Psoas muscle (tissue), 8 donors: Measurements from ENCODE around the gene PCBP2. TPM values are rescaled to one million over a fixed set of nuclear protein-coding genes. Genes with fewer than 3 reads are reported as not detected.
"Not testable (repeated sequence)": the region's sequence is repeated elsewhere in the genome, so short reads cannot be mapped to it uniquely, and the experiment has no call there.

ENCODE experiments used
- ATAC-seq, 4 donors: fragments of 200-7000 bp; cut with Tn5 transposase; one replicate each; pipeline ENCODE4 v1.9.1; 2020; ENCODE audit warnings: moderate library complexity in 3 of 4, mild to moderate bottlenecking in 2 of 4
- DNase-seq, 2 donors: peaks; one replicate each; pipeline ENCODE4 v3.0.0-alpha.2; 2020
- H3K27ac ChIP-seq: fragments of 200-600 bp; one replicate; pipeline ENCODE4 v1.8.0; 2022
- H3K27me3 ChIP-seq, 3 donors: fragments of 200-600 bp in 1 of 3; one replicate each; pipeline versions ENCODE4 v1.6.1 to v1.8.0; 2013 to 2022; ENCODE audit warnings: low read length in 2 of 3, mild to moderate bottlenecking in 2 of 3, moderate library complexity in 1 of 3; ENCODE audit not compliant: insufficient read depth in 3 of 3
- H3K36me3 ChIP-seq, 2 donors: fragments of 200-600 bp in 1 of 2; one replicate each; pipeline versions ENCODE4 v1.6.1 to v1.8.0; 2013 to 2022; ENCODE audit warnings: low read depth in 1 of 2, mild to moderate bottlenecking in 1 of 2, moderate library complexity in 1 of 2; ENCODE audit not compliant: insufficient read depth in 1 of 2
- H3K4me1 ChIP-seq: fragments of 200-600 bp; one replicate; pipeline ENCODE4 v1.8.0; 2022
- H3K4me3 ChIP-seq: fragments of 200-600 bp; one replicate; pipeline ENCODE4 v1.8.0; 2022; ENCODE audit warnings: mild to moderate bottlenecking
- H3K9me3 ChIP-seq: fragments of 200-600 bp; one replicate; pipeline ENCODE4 v1.8.0; 2022
- WGBS, 3 donors: extraction: QIAGEN DNeasy Blood & Tissue Kit; methylation state at CpG; one replicate each; pipeline versions ENCODE4 v1.1.6 to v1.1.7; 2013; 5-methylcytosine and 5-hydroxymethylcytosine counted together
- intact Hi-C, 2 donors: fragments of 100-400 bp; cut with DNase I; formaldehyde crosslinking; loops; one replicate each; pipeline versions ENCODE4 v1.11.0 to v1.14.2; 2022
- polyA plus RNA-seq, 3 donors: library from polyadenylated mRNA; stranded (reverse); fragments of 200-250 nt; gene quantifications; one replicate each; pipeline ENCODE4 v1.2.3, GENCODE V29; 2013
- total RNA-seq, 4 donors: library from RNA; stranded (reverse); fragmentation: NEBNext Ultra II Directional in 2 of 4; extraction: Animal tissue kit (Norgen Biotek cat#: 25700) in 2 of 4; gene quantifications; one replicate each; pipeline versions ENCODE4 v1.2.1 to v1.2.4, GENCODE V29; 2021 to 2023
- TF ChIP-seq, protein P1 (sequence below): fragments of 200-600 bp; IDR thresholded peaks from one replicate; pipeline ENCODE4 v1.8.0; 2022; ENCODE audit warnings: antibody characterized with exemption
- donor health status: healthy with polysubstance abuse.
- donor health status: DM: no; HTN: no; CAD: no; lungs with moderate emphysema.
- donor health status: Bipolar disorder and iron deficiency.
- donor health status: healthy.
- donor health status: DM: yes; HTN: yes; CAD: no.
- donor health status: DM: no; HTN: no; CAD: no.
- donor health status: DM: no; HTN: no; CAD: no.
- donor health status: DM: yes; HTN: yes; CAD: no.

The PCBP2 gene
- total and polyA plus RNA-seq, 7 donors: 254 to 507 (median 412) TPM

DNA sequence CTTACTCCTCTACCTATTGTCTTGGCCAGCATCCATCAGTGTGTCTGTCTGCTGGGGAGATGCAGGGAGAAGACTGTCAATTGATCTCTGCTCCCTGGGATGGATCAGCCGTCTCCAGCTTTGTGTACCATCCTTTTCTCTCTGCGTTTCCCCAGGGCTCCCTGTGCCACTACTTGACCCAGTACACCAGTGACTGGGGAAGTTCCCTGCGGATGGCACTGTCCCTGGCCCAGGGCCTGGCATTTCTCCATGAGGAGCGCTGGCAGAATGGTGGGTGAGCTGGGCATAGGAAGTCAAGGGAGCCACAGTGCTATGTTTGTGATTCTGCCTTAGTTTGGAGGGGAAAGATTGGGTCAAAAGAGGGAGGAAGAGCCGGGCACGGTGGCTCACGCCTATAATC, 23.2 kb upstream of the PCBP2 start:
- H3K4me1 ChIP-seq: peaks cover 4% of the 10 kb centered on the region
- 86 to 87% (median 86%) methylated on average over 7 of the region's 7 CpGs for WGBS, 3 donors
- no peak overlapping the region for H3K4me3 ChIP-seq
- no peak overlapping the region for H3K27ac ChIP-seq
- TF ChIP-seq, protein P1, sequence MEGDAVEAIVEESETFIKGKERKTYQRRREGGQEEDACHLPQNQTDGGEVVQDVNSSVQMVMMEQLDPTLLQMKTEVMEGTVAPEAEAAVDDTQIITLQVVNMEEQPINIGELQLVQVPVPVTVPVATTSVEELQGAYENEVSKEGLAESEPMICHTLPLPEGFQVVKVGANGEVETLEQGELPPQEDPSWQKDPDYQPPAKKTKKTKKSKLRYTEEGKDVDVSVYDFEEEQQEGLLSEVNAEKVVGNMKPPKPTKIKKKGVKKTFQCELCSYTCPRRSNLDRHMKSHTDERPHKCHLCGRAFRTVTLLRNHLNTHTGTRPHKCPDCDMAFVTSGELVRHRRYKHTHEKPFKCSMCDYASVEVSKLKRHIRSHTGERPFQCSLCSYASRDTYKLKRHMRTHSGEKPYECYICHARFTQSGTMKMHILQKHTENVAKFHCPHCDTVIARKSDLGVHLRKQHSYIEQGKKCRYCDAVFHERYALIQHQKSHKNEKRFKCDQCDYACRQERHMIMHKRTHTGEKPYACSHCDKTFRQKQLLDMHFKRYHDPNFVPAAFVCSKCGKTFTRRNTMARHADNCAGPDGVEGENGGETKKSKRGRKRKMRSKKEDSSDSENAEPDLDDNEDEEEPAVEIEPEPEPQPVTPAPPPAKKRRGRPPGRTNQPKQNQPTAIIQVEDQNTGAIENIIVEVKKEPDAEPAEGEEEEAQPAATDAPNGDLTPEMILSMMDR: no peak
- no peaks in the 10 kb centered on the region for H3K27me3 ChIP-seq
- ATAC-seq (no peak), DNase-seq (no peak)
- intact Hi-C loops: no loop called here
- H3K36me3 ChIP-seq: no peaks in the 10 kb centered on the region
- no peaks in the 10 kb centered on the region for H3K9me3 ChIP-seq

DNA sequence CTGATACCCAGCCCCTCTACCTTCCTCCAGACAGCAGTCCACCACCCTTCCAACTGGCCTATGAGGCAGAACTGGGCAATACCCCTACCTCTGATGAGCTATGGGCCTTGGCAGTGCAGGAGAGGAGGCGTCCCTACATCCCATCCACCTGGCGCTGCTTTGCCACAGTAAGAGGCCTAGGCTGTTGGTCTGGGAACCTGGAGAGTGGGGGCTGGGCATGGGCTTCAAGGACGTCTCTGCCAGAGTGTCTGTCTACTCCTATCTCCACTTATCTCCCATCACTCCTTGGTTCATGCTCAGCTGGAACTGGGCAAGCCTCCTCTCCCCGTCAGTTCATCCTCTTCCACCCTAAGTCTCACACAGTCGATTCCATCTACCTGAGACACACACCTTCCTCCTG, 21.8 kb upstream of the PCBP2 start:
- TF ChIP-seq, protein P1: no peak
- Histone ChIP-seq H3K9me3 (no peaks in the 10 kb centered on the region), H3K27ac (no peak overlapping the region), H3K4me3 (no peak overlapping the region), H3K27me3 (no peaks in the 10 kb centered on the region), H3K4me1 (peaks cover 4% of the 10 kb centered on the region), H3K36me3 (no peaks in the 10 kb centered on the region)
- no peak for DNase-seq
- intact Hi-C loops: no loop called here
- WGBS, 3 donors: 84 to 88% (median 86%) methylated on average over 5 of the region's 5 CpGs
- no peak for ATAC-seq

DNA sequence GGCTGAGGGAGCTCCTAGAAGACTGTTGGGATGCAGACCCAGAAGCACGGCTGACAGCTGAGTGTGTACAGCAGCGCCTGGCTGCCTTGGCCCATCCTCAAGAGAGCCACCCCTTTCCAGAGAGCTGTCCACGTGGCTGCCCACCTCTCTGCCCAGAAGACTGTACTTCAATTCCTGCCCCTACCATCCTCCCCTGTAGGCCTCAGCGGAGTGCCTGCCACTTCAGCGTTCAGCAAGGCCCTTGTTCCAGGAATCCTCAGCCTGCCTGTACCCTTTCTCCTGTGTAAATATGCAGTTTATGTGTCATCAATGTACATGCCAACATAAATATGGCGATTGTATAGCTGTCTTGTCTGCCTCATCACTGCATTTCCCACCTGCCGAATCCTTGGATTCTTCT, 20.7 kb upstream of the PCBP2 start:
- WGBS, 3 donors: 75 to 87% (median 82%) methylated on average over 7 of the region's 7 CpGs
- Histone ChIP-seq H3K4me3 (no peak overlapping the region), H3K9me3 (no peaks in the 10 kb centered on the region), H3K36me3 (no peaks in the 10 kb centered on the region), H3K4me1 (peaks cover 4% of the 10 kb centered on the region), H3K27me3 (no peaks in the 10 kb centered on the region), H3K27ac (no peak overlapping the region)
- intact Hi-C loops: no loop called here
- DNase-seq: no peak
- TF ChIP-seq, protein P1: no peak
- no peak for ATAC-seq

DNA sequence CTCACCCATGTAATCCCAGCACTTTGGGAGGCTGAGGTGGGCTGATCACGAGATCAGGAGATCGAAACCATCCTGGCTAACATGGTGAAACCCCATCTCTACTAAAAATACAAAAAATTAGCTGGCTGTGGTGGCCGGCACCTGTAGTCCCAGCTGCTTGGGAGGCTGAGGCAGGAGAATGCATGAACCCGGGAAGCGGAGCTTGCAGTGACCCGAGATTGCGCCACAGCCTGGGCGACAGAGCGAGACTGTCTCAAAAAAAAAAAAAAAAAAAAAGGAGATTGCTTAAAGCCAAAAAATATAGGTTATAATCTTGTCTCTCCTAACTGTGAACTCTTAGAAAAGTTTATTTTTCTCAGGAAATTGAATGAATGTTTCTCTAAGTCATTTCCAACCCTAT, 16.6 kb upstream of the PCBP2 start:
- WGBS, 3 donors: 93 to 97% (median 94%) methylated on average over 9 of the region's 9 CpGs
- H3K4me3 ChIP-seq, ATAC-seq, intact Hi-C loops, H3K27me3 ChIP-seq, H3K4me1 ChIP-seq, H3K9me3 ChIP-seq, H3K27ac ChIP-seq, H3K36me3 ChIP-seq, DNase-seq: not testable (repeated sequence)

DNA sequence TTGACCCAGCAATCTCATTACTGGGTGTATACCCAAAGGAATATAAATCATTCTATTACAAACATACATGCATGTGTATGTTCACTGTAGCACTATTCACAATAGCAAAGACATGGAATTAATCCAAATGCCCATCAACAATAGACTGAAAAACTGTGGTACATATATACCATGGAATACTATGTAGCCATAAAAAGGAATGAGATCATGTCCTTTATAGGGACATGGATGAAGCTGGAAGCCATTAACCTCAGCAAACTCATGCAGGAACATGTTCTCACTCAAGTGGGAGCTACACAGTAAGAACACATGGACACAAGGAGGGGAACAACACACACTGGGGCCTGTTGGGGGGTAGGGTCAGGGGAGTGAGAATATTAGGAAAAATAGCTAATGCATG, 12.3 kb upstream of the PCBP2 start:
- DNase-seq, H3K27me3 ChIP-seq, H3K9me3 ChIP-seq, intact Hi-C loops, H3K27ac ChIP-seq, H3K4me3 ChIP-seq, ATAC-seq: not testable (repeated sequence)
- Histone ChIP-seq H3K36me3 (peaks cover 0 to 11% of the 10 kb centered on the region in 2 donors), H3K4me1 (peaks cover 11% of the 10 kb centered on the region)
